HEK293 (cell line): ENCODE results near the gene IRS1.

Source experiments
- CTCF ChIA-PET: fragments of 350-600 bp; formaldehyde crosslinking; extraction: SDS; loops from one replicate; lab custom pipeline; 2021; ENCODE audit warnings: antibody characterized with exemption; lab: Yijun Ruan, JAX
- POLR2A ChIA-PET: fragments of 300-600 bp; formaldehyde crosslinking; extraction: SDS; loops from one replicate; lab custom pipeline; 2020; ENCODE audit warnings: antibody characterized with exemption, inconsistent platforms; lab: Yijun Ruan, JAX
- H3K27ac ChIP-seq: fragments of 200-500 bp; sonication (Bioruptor generic); 2 replicates; pipeline ENCODE4 v1.5.1; 2014; ENCODE audit warnings: low read depth, low read length, control low read depth, inconsistent platforms; ENCODE audit errors: extremely low read depth
- H3K36me3 ChIP-seq, 2 experiments: fragments of 200-500 bp in 1 of 2; sonication (Bioruptor generic) in 1 of 2; 1 replicate in 1 of 2; 2 replicates in 1 of 2; pipeline ENCODE4 v1.5.1; 2014 to 2017; ENCODE audit warnings: inconsistent platforms in 2 of 2, low read length in 2 of 2; ENCODE audit not compliant: control insufficient read depth in 2 of 2, insufficient read depth in 1 of 2
- H3K4me1 ChIP-seq: fragments of 200-500 bp; sonication (Bioruptor generic); 2 replicates; pipeline ENCODE4 v1.5.1; 2014; ENCODE audit warnings: mild to moderate bottlenecking, low read length, inconsistent platforms; ENCODE audit not compliant: control insufficient read depth, insufficient read depth
- H3K4me3 ChIP-seq: 2 replicates; pipeline ENCODE4 v1.5.1; 2011; ENCODE audit warnings: low read depth, mild to moderate bottlenecking, control low read depth, low read length, moderate library complexity
- H3K9me3 ChIP-seq: fragments of 200-500 bp; sonication (Bioruptor generic); 2 replicates; pipeline ENCODE4 v1.5.1; 2014; ENCODE audit warnings: low read depth, low read length, inconsistent platforms; ENCODE audit not compliant: control insufficient read depth, insufficient read depth
- HIC1 ChIP-seq: fragments of 450-650 bp; formaldehyde crosslinking; IDR thresholded peaks from 2 replicates; pipeline ENCODE4 v1.5.1; 2016; ENCODE audit warnings: missing biosample characterization, missing genetic modification characterization
- ZBTB7A ChIP-seq: fragments of 450-650 bp; formaldehyde crosslinking; IDR thresholded peaks from 2 replicates; pipeline ENCODE4 v1.5.1; 2016; ENCODE audit warnings: low read depth, missing biosample characterization, missing genetic modification characterization
- ZNF10 ChIP-seq: fragments of 450-650 bp; formaldehyde crosslinking; IDR thresholded peaks from 2 replicates; pipeline ENCODE4 v1.5.1; 2017; ENCODE audit warnings: missing biosample characterization, missing genetic modification characterization
- ZNF114 ChIP-seq: fragments of 450-650 bp; formaldehyde crosslinking; IDR thresholded peaks from 2 replicates; pipeline ENCODE4 v1.5.0; 2017; ENCODE audit warnings: missing biosample characterization, missing genetic modification characterization
- ZNF138 ChIP-seq: fragments of 450-650 bp; formaldehyde crosslinking; IDR thresholded peaks from 2 replicates; pipeline ENCODE4 v1.5.1; 2016; ENCODE audit warnings: missing biosample characterization, missing genetic modification characterization, borderline replicate concordance
- ZNF274 ChIP-seq, 2 experiments: fragments of 200-500 bp in 1 of 2; fragments of 450-650 bp in 1 of 2; sonication (Bioruptor generic) in 1 of 2; formaldehyde crosslinking in 1 of 2; IDR thresholded peaks; 2 replicates each; pipeline versions ENCODE4 v1.5.1 to v1.6.1; 2014 to 2016; ENCODE audit warnings: borderline replicate concordance in 1 of 2, inconsistent platforms in 1 of 2, low read length in 1 of 2, missing biosample characterization in 1 of 2, missing genetic modification characterization in 1 of 2
- ZNF404 ChIP-seq: fragments of 450-650 bp; formaldehyde crosslinking; IDR thresholded peaks from 2 replicates; pipeline ENCODE4 v1.5.1; 2017; ENCODE audit warnings: missing biosample characterization, missing genetic modification characterization
- ZNF510 ChIP-seq: fragments of 450-650 bp; formaldehyde crosslinking; IDR thresholded peaks from 2 replicates; pipeline ENCODE4 v1.5.1; 2018; ENCODE audit warnings: mild to moderate bottlenecking, missing genetic modification characterization, missing biosample characterization; ENCODE audit not compliant: insufficient replicate concordance
- ZNF621 ChIP-seq: fragments of 450-650 bp; formaldehyde crosslinking; IDR thresholded peaks from 2 replicates; pipeline ENCODE4 v1.5.1; 2017; ENCODE audit warnings: missing biosample characterization, missing genetic modification characterization
- ZNF624 ChIP-seq: fragments of 450-650 bp; formaldehyde crosslinking; IDR thresholded peaks from 2 replicates; pipeline ENCODE4 v1.5.1; 2017; ENCODE audit warnings: missing biosample characterization, missing genetic modification characterization
- ZNF645 ChIP-seq: fragments of 450-650 bp; formaldehyde crosslinking; IDR thresholded peaks from 2 replicates; pipeline ENCODE4; 2016; ENCODE audit warnings: missing biosample characterization, missing genetic modification characterization
- ZXDB ChIP-seq: fragments of 450-650 bp; formaldehyde crosslinking; IDR thresholded peaks from 2 replicates; pipeline ENCODE4 v1.5.1; 2016; ENCODE audit warnings: missing biosample characterization, missing genetic modification characterization
- TF ChIP-seq, protein P1 (sequence below): fragments of 450-650 bp; formaldehyde crosslinking; IDR thresholded peaks from 2 replicates; pipeline ENCODE4 v1.5.1; 2016; ENCODE audit warnings: missing biosample characterization, missing genetic modification characterization
- TF ChIP-seq, protein P2 (sequence below): fragments of 450-650 bp; formaldehyde crosslinking; conservative IDR thresholded peaks from 2 replicates; pipeline ENCODE4 v1.5.1; 2016; ENCODE audit warnings: low read depth, missing biosample characterization, missing genetic modification characterization
- TF ChIP-seq, protein P3 (sequence below): fragments of 450-650 bp; formaldehyde crosslinking; IDR thresholded peaks from 2 replicates; pipeline ENCODE4 v1.5.1; 2017; ENCODE audit warnings: missing biosample characterization, missing genetic modification characterization

Gene IRS1

GRCh38 chr2:226703514-226703913 lies 96.1 kb downstream of the IRS1 start (continued):
- TF ChIP-seq ZBTB7A: no peak
- no peak for TF ChIP-seq ZNF10
- TF ChIP-seq ZNF621 (tag by site-specific recombination): no peak
- no peak for TF ChIP-seq ZXDB (tag by site-specific recombination)
- TF ChIP-seq ZNF404: no peak
- TF ChIP-seq, protein P1, sequence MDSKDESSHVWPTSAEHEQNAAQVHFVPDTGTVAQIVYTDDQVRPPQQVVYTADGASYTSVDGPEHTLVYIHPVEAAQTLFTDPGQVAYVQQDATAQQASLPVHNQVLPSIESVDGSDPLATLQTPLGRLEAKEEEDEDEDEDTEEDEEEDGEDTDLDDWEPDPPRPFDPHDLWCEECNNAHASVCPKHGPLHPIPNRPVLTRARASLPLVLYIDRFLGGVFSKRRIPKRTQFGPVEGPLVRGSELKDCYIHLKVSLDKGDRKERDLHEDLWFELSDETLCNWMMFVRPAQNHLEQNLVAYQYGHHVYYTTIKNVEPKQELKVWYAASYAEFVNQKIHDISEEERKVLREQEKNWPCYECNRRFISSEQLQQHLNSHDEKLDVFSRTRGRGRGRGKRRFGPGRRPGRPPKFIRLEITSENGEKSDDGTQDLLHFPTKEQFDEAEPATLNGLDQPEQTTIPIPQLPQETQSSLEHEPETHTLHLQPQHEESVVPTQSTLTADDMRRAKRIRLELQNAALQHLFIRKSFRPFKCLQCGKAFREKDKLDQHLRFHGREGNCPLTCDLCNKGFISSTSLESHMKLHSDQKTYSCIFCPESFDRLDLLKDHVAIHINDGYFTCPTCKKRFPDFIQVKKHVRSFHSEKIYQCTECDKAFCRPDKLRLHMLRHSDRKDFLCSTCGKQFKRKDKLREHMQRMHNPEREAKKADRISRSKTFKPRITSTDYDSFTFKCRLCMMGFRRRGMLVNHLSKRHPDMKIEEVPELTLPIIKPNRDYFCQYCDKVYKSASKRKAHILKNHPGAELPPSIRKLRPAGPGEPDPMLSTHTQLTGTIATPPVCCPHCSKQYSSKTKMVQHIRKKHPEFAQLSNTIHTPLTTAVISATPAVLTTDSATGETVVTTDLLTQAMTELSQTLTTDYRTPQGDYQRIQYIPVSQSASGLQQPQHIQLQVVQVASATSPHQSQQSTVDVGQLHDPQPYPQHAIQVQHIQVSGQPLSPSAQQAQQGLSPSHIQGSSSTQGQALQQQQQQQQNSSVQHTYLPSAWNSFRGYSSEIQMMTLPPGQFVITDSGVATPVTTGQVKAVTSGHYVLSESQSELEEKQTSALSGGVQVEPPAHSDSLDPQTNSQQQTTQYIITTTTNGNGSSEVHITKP (tag by site-specific recombination): no peak

GRCh38 chr2:226702376-226702775 lies 97.2 kb downstream of the IRS1 start:
- ChIA-PET CTCF (no interaction called here), POLR2A (no interaction called here)
- TF ChIP-seq ZNF624 (no peak), ZNF138 (no peak)
- TF ChIP-seq, protein P2, sequence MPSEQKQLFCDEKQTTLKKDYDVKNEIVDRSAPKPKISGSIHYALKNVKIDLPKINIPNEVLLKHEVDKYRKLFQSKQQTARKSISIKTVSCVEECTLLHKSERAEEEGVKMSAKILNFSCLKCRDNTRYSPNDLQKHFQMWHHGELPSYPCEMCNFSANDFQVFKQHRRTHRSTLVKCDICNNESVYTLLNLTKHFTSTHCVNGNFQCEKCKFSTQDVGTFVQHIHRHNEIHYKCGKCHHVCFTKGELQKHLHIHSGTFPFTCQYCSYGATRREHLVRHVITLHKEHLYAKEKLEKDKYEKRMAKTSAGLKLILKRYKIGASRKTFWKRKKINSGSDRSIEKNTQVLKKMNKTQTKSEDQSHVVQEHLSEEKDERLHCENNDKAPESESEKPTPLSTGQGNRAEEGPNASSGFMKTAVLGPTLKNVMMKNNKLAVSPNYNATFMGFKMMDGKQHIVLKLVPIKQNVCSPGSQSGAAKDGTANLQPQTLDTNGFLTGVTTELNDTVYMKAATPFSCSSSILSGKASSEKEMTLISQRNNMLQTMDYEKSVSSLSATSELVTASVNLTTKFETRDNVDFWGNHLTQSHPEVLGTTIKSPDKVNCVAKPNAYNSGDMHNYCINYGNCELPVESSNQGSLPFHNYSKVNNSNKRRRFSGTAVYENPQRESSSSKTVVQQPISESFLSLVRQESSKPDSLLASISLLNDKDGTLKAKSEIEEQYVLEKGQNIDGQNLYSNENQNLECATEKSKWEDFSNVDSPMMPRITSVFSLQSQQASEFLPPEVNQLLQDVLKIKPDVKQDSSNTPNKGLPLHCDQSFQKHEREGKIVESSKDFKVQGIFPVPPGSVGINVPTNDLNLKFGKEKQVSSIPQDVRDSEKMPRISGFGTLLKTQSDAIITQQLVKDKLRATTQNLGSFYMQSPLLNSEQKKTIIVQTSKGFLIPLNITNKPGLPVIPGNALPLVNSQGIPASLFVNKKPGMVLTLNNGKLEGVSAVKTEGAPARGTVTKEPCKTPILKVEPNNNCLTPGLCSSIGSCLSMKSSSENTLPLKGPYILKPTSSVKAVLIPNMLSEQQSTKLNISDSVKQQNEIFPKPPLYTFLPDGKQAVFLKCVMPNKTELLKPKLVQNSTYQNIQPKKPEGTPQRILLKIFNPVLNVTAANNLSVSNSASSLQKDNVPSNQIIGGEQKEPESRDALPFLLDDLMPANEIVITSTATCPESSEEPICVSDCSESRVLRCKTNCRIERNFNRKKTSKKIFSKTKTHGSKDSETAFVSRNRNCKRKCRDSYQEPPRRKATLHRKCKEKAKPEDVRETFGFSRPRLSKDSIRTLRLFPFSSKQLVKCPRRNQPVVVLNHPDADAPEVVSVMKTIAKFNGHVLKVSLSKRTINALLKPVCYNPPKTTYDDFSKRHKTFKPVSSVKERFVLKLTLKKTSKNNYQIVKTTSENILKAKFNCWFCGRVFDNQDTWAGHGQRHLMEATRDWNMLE (tag by site-specific recombination): no peak
- Histone ChIP-seq H3K27ac (no peak overlapping the region), H3K4me1 (peaks cover 2% of the 10 kb centered on the region; the same call in 1 of the 2 replicates), H3K9me3 (no peaks in the 10 kb centered on the region), H3K36me3 (no peaks in the 10 kb centered on the region), H3K4me3 (no peak overlapping the region)

- Histone ChIP-seq H3K27ac (no peak overlapping the region), H3K4me1 (peaks cover 2% of the 10 kb centered on the region; the same call in 1 of the 2 replicates), H3K4me3 (no peak overlapping the region), H3K36me3 (no peaks in the 10 kb centered on the region), H3K9me3 (no peaks in the 10 kb centered on the region)
- ChIA-PET POLR2A (no interaction called here), CTCF (interaction anchor here (0.7 kb wide), 2 partner anchors 98 to 209 kb away, joined by 3 read pairs; no protein-coding TSS in a partner anchor)
- TF ChIP-seq, protein P3, sequence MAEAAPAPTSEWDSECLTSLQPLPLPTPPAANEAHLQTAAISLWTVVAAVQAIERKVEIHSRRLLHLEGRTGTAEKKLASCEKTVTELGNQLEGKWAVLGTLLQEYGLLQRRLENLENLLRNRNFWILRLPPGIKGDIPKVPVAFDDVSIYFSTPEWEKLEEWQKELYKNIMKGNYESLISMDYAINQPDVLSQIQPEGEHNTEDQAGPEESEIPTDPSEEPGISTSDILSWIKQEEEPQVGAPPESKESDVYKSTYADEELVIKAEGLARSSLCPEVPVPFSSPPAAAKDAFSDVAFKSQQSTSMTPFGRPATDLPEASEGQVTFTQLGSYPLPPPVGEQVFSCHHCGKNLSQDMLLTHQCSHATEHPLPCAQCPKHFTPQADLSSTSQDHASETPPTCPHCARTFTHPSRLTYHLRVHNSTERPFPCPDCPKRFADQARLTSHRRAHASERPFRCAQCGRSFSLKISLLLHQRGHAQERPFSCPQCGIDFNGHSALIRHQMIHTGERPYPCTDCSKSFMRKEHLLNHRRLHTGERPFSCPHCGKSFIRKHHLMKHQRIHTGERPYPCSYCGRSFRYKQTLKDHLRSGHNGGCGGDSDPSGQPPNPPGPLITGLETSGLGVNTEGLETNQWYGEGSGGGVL (tag by site-specific recombination): no peak
- no peak for TF ChIP-seq ZNF645
- TF ChIP-seq ZXDB (tag by site-specific recombination): no peak
- no peak for TF ChIP-seq ZNF274 (IDR thresholded peaks at IDR 0.05; ENCODE audit: low read length)
- TF ChIP-seq ZNF274 (tag by site-specific recombination; IDR thresholded peaks at IDR 0.05; ENCODE audit: borderline replicate concordance): no peak
- TF ChIP-seq ZNF510 (tag by site-specific recombination): no peak
- no peak for TF ChIP-seq ZNF114 (tag by site-specific recombination)
- TF ChIP-seq HIC1: no peak
These were observed 98.6 kb downstream of the IRS1 start for GRCh38 chr2:226701052-226701451.
